ENCODE data around the gene ICAM5. TPM values are rescaled to one million over a fixed set of nuclear protein-coding genes. Genes with fewer than 3 reads are reported as not detected.

Gene ICAM5
- total RNA-seq, 2 donors from 2014 or later: 0.18 to 0.37 TPM

GRCh38 chr19:10343495-10343894, 53.7 kb downstream of the ICAM5 start:
- H3K36me3 Mint-ChIP-seq (ENCODE audit: low read depth): no peaks in the 10 kb centered on the region
- Histone ChIP-seq H3K36me3 (ENCODE audit: control insufficient read depth, insufficient read depth, low read length) (no peaks in the 10 kb centered on the region), H3K27me3 (ENCODE audit: control insufficient read depth, insufficient read depth, low read length, poor library complexity, severe bottlenecking) (no peaks in the 10 kb centered on the region), H3K9me3 (ENCODE audit: control insufficient read depth, low read length) (no peaks in the 10 kb centered on the region), H3K4me3 (ENCODE audit: low read length) (no peak overlapping the region), H3K4me1 (ENCODE audit: control insufficient read depth, insufficient read depth, low read length) (no peaks in the 10 kb centered on the region), H3K9ac (ENCODE audit: extremely low read depth, low read length, poor library complexity, severe bottlenecking) (no peak overlapping the region), H3K27ac (ENCODE audit: low read depth, low read length) (no peak overlapping the region)
- no peak for TF ChIP-seq CTCF (conservative IDR thresholded peaks at IDR 0.05)
- H3K9me3 Mint-ChIP-seq: no peaks in the 10 kb centered on the region
- H3K27ac Mint-ChIP-seq: no peak overlapping the region
- WGBS, 2 experiments (ENCODE audit: insufficient coverage in 1 of 2, insufficient read length in 1 of 2): 71 to 87% methylated on average over 2 of the region's 2 CpGs
- H3K27me3 Mint-ChIP-seq (ENCODE audit: insufficient read depth): no peaks in the 10 kb centered on the region
- H3K4me3 Mint-ChIP-seq: no peak overlapping the region
- no peak for DNase-seq
- H3K4me1 Mint-ChIP-seq: no peaks in the 10 kb centered on the region

- H3K9me3 Mint-ChIP-seq: no peaks in the 10 kb centered on the region
Observed at GRCh38 chr19:10344780-10345179, 55.0 kb downstream of the ICAM5 start.

More at GRCh38 chr19:10344780-10345179, 55.0 kb downstream of the ICAM5 start:
- Mint-ChIP-seq H3K27me3 (ENCODE audit: insufficient read depth) (no peaks in the 10 kb centered on the region), H3K4me3 (no peak overlapping the region), H3K36me3 (ENCODE audit: low read depth) (peaks cover 1% of the 10 kb centered on the region), H3K27ac (no peak overlapping the region), H3K4me1 (no peaks in the 10 kb centered on the region)
- DNase-seq: no peak
- Histone ChIP-seq H3K4me1 (ENCODE audit: control insufficient read depth, insufficient read depth, low read length) (no peaks in the 10 kb centered on the region), H3K9me3 (ENCODE audit: control insufficient read depth, low read length) (no peaks in the 10 kb centered on the region), H3K4me3 (ENCODE audit: low read length) (no peak overlapping the region), H3K27me3 (ENCODE audit: control insufficient read depth, insufficient read depth, low read length, poor library complexity, severe bottlenecking) (no peaks in the 10 kb centered on the region), H3K27ac (ENCODE audit: low read depth, low read length) (no peak overlapping the region), H3K9ac (ENCODE audit: extremely low read depth, low read length, poor library complexity, severe bottlenecking) (no peak overlapping the region), H3K36me3 (ENCODE audit: control insufficient read depth, insufficient read depth, low read length) (peaks cover 1% of the 10 kb centered on the region)
- TF ChIP-seq CTCF (conservative IDR thresholded peaks at IDR 0.05): no peak
- WGBS, 2 experiments (ENCODE audit: insufficient coverage in 1 of 2, insufficient read length in 1 of 2): 92 to 98% methylated on average over 5 to 10 of the region's 10 CpGs

Other genes with a start within 250 kb of the ICAM5 start
- 10 to 100 TPM in 1 of 2 donors, 1 to 10 TPM in 1; 8.2 to 15.0 TPM for gene SHFL, start 203.6 kb upstream of the ICAM5 start, total RNA-seq
- gene ANGPTL6, start 187.3 kb upstream of the ICAM5 start, total RNA-seq: not detected
- 10 to 100 TPM; 40.3 to 54.0 TPM for gene PPAN, start 183.6 kb upstream of the ICAM5 start, total RNA-seq
- 10 to 100 TPM in 1 of 2 donors, 1 to 10 TPM in 1; 9.0 to 14.8 TPM for gene P2RY11, start 178.3 kb upstream of the ICAM5 start, total RNA-seq
- 100 to 1,000 TPM; 216 to 257 TPM for gene EIF3G, start 170.1 kb upstream of the ICAM5 start, total RNA-seq
- gene DNMT1, start 95.0 kb upstream of the ICAM5 start, total RNA-seq: 100 to 1,000 TPM; 163 to 189 TPM
- gene S1PR2, start 58.6 kb upstream of the ICAM5 start, total RNA-seq: 10 to 100 TPM; 11.0 to 16.4 TPM
- gene MRPL4, start 37.7 kb upstream of the ICAM5 start, total RNA-seq: 10 to 100 TPM; 66.0 to 69.2 TPM
- gene ICAM1, start 18.8 kb upstream of the ICAM5 start, total RNA-seq: 1 to 10 TPM; 1.7 to 5.2 TPM
- under 1 TPM in 1 of 2 donors, not detected in 1; 0.44 TPM for gene ICAM4, start 3.0 kb upstream of the ICAM5 start, total RNA-seq
- 1 to 10 TPM; 4.5 to 7.8 TPM for gene ZGLP1, start 19.9 kb downstream of the ICAM5 start, total RNA-seq
- 10 to 100 TPM; 23.2 to 25.9 TPM for gene FDX2, start 26.1 kb downstream of the ICAM5 start, total RNA-seq
- 10 to 100 TPM; 53.1 to 64.7 TPM for gene RAVER1, start 43.6 kb downstream of the ICAM5 start, total RNA-seq
- gene ICAM3, start 49.7 kb downstream of the ICAM5 start, total RNA-seq: 10 to 100 TPM in 1 of 2 donors, 1 to 10 TPM in 1; 2.7 to 13.7 TPM
- 10 to 100 TPM; 63.5 to 65.8 TPM for gene TYK2, start 90.6 kb downstream of the ICAM5 start, total RNA-seq
- gene CDC37, start 113.6 kb downstream of the ICAM5 start, total RNA-seq: 100 to 1,000 TPM; 148 to 172 TPM
- gene PDE4A, start 130.6 kb downstream of the ICAM5 start, total RNA-seq: 1 to 10 TPM; 1.7 to 2.6 TPM
- 10 to 100 TPM; 53.3 to 59.5 TPM for gene KEAP1, start 213.4 kb downstream of the ICAM5 start, total RNA-seq
- 1 to 10 TPM; 1.2 to 5.1 TPM for gene S1PR5, start 227.5 kb downstream of the ICAM5 start, total RNA-seq